Thymus (tissue), 11 donors: Measurements from ENCODE around the gene ANO2. TPM values are rescaled to one million over a fixed set of nuclear protein-coding genes. Genes with fewer than 3 reads are reported as not detected.
"Not testable (repeated sequence)": the region's sequence is repeated elsewhere in the genome, so short reads cannot be mapped to it uniquely, and the experiment has no call there.

Experiments used
- DNase-seq, 9 donors: peaks; one replicate each; pipeline ENCODE4 v3.0.0-alpha.2; 2013; ENCODE audit warnings: low spot score in 9 of 9, low read depth in 6 of 9, missing footprints in 1 of 9
- H3K27ac ChIP-seq, 2 donors: one replicate each; pipeline ENCODE4 v1.5.1; 2013; ENCODE audit warnings: control low read depth in 1 of 2, low read depth in 1 of 2, low read length in 1 of 2, mild to moderate bottlenecking in 1 of 2, moderate library complexity in 1 of 2
- H3K27me3 ChIP-seq, 2 donors: one replicate each; pipeline ENCODE4 v1.5.1; 2013; ENCODE audit warnings: low read length in 1 of 2; ENCODE audit not compliant: control insufficient read depth in 2 of 2, insufficient read depth in 1 of 2
- H3K36me3 ChIP-seq, 2 donors: one replicate each; pipeline ENCODE4 v1.5.1; 2013; ENCODE audit warnings: low read length in 1 of 2, mild to moderate bottlenecking in 1 of 2, moderate library complexity in 1 of 2; ENCODE audit not compliant: control insufficient read depth in 2 of 2, insufficient read depth in 2 of 2
- H3K4me1 ChIP-seq, 2 donors: one replicate each; pipeline ENCODE4 v1.5.1; 2013; ENCODE audit warnings: low read length in 2 of 2; ENCODE audit not compliant: control insufficient read depth in 2 of 2, insufficient read depth in 2 of 2
- H3K4me3 ChIP-seq, 2 donors: one replicate each; pipeline ENCODE4 v1.5.1; 2013; ENCODE audit warnings: low read length in 2 of 2, control low read depth in 1 of 2, mild to moderate bottlenecking in 1 of 2
- H3K9me3 ChIP-seq, 2 donors: one replicate each; pipeline ENCODE4 v1.5.1; 2013; ENCODE audit warnings: low read length in 1 of 2, mild to moderate bottlenecking in 1 of 2; ENCODE audit not compliant: control insufficient read depth in 2 of 2, insufficient read depth in 1 of 2
- WGBS: extraction: QIAGEN DNeasy Blood & Tissue Kit; methylation state at CpG from one replicate; pipeline ENCODE4 v1.1.7; 2013; 5-methylcytosine and 5-hydroxymethylcytosine counted together
- polyA plus RNA-seq: library from polyadenylated mRNA; stranded (reverse); fragments of 200-250 nt; gene quantifications from one replicate; pipeline ENCODE4 v1.2.3, GENCODE V29; 2013
- total RNA-seq: library from RNA; stranded (reverse); fragments of 120-200 nt; gene quantifications from one replicate; pipeline ENCODE4 v1.2.4, GENCODE V29; 2013
- donor health status: healthy.

Gene ANO2
- total and polyA plus RNA-seq, 2 donors, result 0.57 to 1.4 TPM

GRCh38 chr12:5887819-5888218 is 57.2 kb downstream of the ANO2 start:
- not testable (repeated sequence) for H3K27ac ChIP-seq, H3K36me3 ChIP-seq, H3K27me3 ChIP-seq, H3K9me3 ChIP-seq, DNase-seq, H3K4me1 ChIP-seq, H3K4me3 ChIP-seq
- WGBS, result 12% methylated on average over 16 of the region's 16 CpGs

GRCh38 chr12:5884866-5885265 is 60.2 kb downstream of the ANO2 start:
- Histone ChIP-seq H3K9me3 (peaks cover 0 to 4% of the 10 kb centered on the region in 2 donors), H3K4me1 (no peaks in the 10 kb centered on the region), H3K36me3 (no peaks in the 10 kb centered on the region), H3K27ac (no peak overlapping the region), H3K4me3 (no peak overlapping the region), H3K27me3 (peaks cover 0 to 10% of the 10 kb centered on the region in 2 donors)
- 92% methylated on average over 3 of the region's 3 CpGs for WGBS
- no peak for DNase-seq

- Histone ChIP-seq H3K27ac (no peak overlapping the region), H3K4me3 (no peak overlapping the region), H3K36me3 (no peaks in the 10 kb centered on the region), H3K4me1 (no peaks in the 10 kb centered on the region), H3K9me3 (peaks cover 0 to 4% of the 10 kb centered on the region in 2 donors), H3K27me3 (peaks cover 0 to 10% of the 10 kb centered on the region in 2 donors)
- WGBS, result 94% methylated on average over 2 of the region's 2 CpGs
- no peak for DNase-seq
These were observed 60.8 kb downstream of the ANO2 start for GRCh38 chr12:5884285-5884684.

GRCh38 chr12:5882511-5883190 is 62.4 kb downstream of the ANO2 start:
- no peaks in the 10 kb centered on the region for H3K9me3 ChIP-seq
- WGBS, result 31% methylated on average over 8 of the region's 8 CpGs
- H3K36me3 ChIP-seq, result no peaks in the 10 kb centered on the region
- H3K4me1 ChIP-seq, result no peaks in the 10 kb centered on the region
- DNase-seq, result no peak
- peaks cover 0 to 4% of the 10 kb centered on the region in 2 donors for H3K27me3 ChIP-seq
- H3K27ac ChIP-seq, result no peak overlapping the region
- no peak overlapping the region for H3K4me3 ChIP-seq

GRCh38 chr12:5881666-5882065 is 63.4 kb downstream of the ANO2 start:
- no peak overlapping the region for H3K27ac ChIP-seq
- H3K9me3 ChIP-seq, result no peaks in the 10 kb centered on the region
- H3K36me3 ChIP-seq, result no peaks in the 10 kb centered on the region
- no peaks in the 10 kb centered on the region for H3K4me1 ChIP-seq
- H3K4me3 ChIP-seq, result no peak overlapping the region
- H3K27me3 ChIP-seq, result no peaks in the 10 kb centered on the region
- no peak for DNase-seq

GRCh38 chr12:5881101-5881606 is 63.9 kb downstream of the ANO2 start:
- Histone ChIP-seq H3K36me3 (no peaks in the 10 kb centered on the region), H3K9me3 (no peaks in the 10 kb centered on the region), H3K4me1 (no peaks in the 10 kb centered on the region), H3K4me3 (no peak overlapping the region), H3K27ac (no peak overlapping the region), H3K27me3 (no peaks in the 10 kb centered on the region)
- WGBS, result 96% methylated on average over 1 of the region's 1 CpG
- DNase-seq, result no peak

- Histone ChIP-seq H3K27ac (no peak overlapping the region), H3K9me3 (no peaks in the 10 kb centered on the region), H3K36me3 (no peaks in the 10 kb centered on the region), H3K4me3 (no peak overlapping the region), H3K27me3 (no peaks in the 10 kb centered on the region), H3K4me1 (no peaks in the 10 kb centered on the region)
- 35% methylated on average over 4 of the region's 4 CpGs for WGBS
- DNase-seq, result no peak
These were observed 69.2 kb downstream of the ANO2 start for GRCh38 chr12:5875851-5876250.

GRCh38 chr12:5874514-5874913 is 70.5 kb downstream of the ANO2 start:
- no peak overlapping the region for H3K4me3 ChIP-seq
- H3K4me1 ChIP-seq, result no peaks in the 10 kb centered on the region
- 95% methylated on average over 8 of the region's 8 CpGs for WGBS
- no peaks in the 10 kb centered on the region for H3K9me3 ChIP-seq
- no peak overlapping the region for H3K27ac ChIP-seq
- H3K27me3 ChIP-seq, result no peaks in the 10 kb centered on the region
- no peaks in the 10 kb centered on the region for H3K36me3 ChIP-seq
- no peak for DNase-seq

GRCh38 chr12:5873281-5873919 is 71.7 kb downstream of the ANO2 start:
- WGBS, result 93% methylated on average over 10 of the region's 10 CpGs
- Histone ChIP-seq H3K9me3 (no peaks in the 10 kb centered on the region), H3K4me1 (no peaks in the 10 kb centered on the region), H3K36me3 (no peaks in the 10 kb centered on the region), H3K4me3 (no peak overlapping the region), H3K27me3 (no peaks in the 10 kb centered on the region), H3K27ac (no peak overlapping the region)
- DNase-seq, result no peak
